HG03571 (cell line): ENCODE measurements around the gene OR5AN1.
"Not testable (repeated sequence)": the region's sequence is repeated elsewhere in the genome, so short reads cannot be mapped to it uniquely, and the experiment has no call there.

Experiments used
- ATAC-seq: cut with Tn5 transposase; IDR thresholded peaks from one replicate; pipeline ENCODE4 v1.9.1; 2021; ENCODE audit not compliant: unreplicated experiment

OR5AN1 gene, protein sequence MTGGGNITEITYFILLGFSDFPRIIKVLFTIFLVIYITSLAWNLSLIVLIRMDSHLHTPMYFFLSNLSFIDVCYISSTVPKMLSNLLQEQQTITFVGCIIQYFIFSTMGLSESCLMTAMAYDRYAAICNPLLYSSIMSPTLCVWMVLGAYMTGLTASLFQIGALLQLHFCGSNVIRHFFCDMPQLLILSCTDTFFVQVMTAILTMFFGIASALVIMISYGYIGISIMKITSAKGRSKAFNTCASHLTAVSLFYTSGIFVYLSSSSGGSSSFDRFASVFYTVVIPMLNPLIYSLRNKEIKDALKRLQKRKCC

DNA sequence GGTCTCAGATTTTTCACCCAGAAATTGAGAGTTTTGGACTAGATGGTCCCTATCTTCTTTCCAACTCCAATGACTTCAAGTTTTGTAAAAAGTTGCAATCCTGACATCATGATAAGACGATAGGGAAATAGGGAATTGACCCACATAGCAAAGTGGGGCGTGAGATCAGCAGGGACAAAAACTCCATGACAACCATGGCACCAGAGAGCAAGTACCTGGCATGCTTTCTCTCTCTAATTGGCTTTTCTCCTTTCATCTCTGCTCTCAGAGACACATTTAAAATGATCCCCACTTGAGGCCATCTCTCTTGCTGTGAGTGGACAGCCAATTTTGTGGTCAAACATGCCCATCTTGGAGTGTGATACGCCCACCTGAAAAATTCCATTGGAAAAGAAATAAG lies at the start of gene OR5AN1:
OR5AN1 (plus strand) TSS at position 301 of the 400 bp plus-strand sequence. CDS start 5,564 bp downstream, outside the sequence.
- ATAC-seq, result no peak

DNA sequence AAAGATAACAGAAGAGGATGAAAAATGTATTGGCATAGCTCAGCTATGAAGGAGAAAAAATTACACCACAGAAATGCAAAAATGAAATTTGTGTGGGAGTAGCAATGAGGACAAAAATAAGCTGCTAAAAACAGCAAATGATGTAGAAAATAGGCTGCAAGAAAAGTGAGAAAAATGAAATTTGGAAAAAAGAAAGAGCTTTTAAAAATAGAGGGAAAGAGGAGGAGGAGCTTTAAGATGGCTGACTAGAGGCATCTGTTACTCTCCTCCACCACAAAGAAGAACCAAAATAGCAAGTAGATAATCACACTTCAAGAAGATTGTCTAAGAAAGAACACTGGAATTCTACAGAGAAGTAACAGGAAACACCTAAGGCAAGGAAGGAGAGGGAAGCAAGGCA lies 23.7 kb upstream of the OR5AN1 start:
- no peak for ATAC-seq

DNA sequence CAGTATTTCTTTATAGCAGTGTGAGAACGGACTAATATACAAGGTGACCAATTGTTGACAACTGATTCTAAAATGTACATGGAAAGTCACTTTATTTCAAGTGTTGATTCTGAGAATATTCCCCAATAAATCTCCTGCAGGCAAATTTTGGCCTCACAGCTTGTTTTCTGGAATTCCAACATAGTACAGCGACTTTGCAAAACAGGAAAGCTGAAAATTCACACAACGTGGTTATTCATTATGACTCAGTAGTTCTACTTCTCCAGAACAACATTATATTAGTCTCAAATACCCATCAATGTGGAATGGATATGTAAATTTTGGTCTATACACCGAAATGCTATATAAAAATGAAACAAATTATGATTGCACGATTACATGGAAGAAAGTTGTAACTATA lies 22.5 kb upstream of the OR5AN1 start:
- no peak for ATAC-seq

DNA sequence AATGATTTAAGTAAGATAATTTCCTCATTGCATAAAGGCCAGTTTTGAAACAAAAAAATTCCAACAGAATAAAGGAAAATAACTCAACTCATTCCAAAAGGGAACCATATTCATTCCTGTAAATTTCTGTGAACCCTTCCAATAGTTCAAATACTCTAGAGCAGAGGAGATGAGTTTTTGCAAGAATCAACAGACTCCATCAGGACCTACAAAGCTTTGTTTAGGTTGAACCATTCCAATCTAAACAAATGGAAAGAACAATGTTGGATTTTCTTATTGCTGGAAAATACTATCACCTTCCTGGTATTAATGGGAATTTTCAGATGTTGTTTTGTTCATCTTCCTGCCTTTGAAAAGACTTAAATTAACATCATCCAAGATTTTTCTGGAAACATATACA lies 21.8 kb upstream of the OR5AN1 start:
- ATAC-seq, result no peak

DNA sequence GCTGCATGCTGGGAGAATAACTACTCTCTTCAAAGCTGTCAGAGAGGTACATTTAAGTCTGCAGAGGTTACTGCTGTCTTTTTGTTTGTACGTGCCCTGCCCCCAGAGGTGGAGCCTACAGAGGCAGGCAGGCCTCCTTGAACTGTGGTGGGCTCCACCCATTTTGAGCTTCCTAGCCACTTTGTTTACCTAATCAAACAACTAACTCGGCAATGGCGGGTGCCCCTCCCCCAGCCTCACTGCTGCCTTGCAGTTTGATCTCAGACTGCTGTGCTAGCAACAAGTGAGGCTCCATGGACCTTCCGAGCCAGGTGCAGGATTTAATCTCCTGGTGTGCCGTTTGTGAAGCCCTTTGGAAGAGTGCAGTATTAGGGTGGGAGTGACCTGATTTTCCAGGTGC lies 9.0 kb upstream of the OR5AN1 start:
- ATAC-seq, result not testable (repeated sequence)

GRCh38 chr11:59355226-59355625 lies 3.5 kb upstream of the OR5AN1 start:
- no peak for ATAC-seq

DNA sequence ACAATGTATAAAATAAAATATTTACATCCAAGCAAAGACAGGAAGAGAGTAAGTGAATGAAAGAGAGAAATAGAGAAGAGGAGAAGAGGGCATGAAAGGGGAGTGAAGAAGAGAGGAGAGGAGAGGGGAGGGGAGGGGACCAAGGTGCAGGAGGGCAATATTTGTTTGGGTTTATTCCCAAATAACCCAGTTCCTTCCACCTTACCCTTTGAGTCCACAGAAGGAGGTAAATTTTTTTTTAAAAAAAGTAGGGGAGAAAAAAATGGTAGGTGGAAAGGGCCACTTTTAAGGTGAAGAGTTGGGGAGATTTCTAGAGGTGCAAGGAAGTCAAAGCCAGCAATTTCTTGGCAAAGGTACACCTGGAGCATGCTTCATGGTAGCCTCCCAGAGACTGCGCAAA lies 2.1 kb upstream of the OR5AN1 start:
- ATAC-seq, result no peak

GRCh38 chr11:59358020-59358419 lies 675 bp upstream of the OR5AN1 start:
- ATAC-seq, result no peak

- ATAC-seq, result no peak
Observed at GRCh38 chr11:59365232-59366018, 6.7 kb downstream of the OR5AN1 start.

DNA sequence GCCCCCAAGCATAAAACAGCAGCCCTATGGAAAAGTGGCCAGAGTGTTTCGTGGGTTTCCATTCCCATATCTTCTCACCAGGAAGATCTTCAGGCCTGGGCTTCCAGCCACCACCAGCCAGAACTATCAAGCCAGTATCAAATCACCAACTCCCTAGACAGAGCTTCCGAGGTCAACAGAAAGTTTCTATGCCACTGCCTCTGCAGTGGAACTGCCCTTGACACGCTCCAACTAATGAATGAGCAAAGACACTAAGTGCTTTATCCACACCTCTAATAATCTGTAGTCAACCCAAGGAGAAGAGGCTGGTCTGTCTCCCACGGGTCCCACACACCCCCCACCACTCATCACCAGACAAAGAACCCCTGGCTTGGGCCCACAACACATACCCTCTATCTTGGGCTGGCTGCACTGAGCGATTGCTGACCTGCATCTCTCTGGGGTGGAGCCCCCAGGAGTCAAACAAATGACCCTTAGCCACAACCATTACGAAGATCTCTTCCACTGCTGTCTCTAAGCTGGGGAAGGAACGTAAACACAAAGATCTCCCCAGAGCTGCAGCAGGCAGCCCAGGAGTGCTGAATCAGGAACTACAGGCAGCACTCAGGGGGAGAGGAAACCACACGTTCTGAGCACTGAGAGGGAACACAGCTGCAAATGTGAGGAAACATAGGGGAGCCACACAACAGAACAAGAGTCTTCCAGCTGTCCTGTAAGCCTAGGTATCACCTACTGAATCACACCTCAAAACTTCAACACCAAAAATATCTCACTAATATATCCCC lies 9.7 kb downstream of the OR5AN1 start:
- no peak for ATAC-seq

DNA sequence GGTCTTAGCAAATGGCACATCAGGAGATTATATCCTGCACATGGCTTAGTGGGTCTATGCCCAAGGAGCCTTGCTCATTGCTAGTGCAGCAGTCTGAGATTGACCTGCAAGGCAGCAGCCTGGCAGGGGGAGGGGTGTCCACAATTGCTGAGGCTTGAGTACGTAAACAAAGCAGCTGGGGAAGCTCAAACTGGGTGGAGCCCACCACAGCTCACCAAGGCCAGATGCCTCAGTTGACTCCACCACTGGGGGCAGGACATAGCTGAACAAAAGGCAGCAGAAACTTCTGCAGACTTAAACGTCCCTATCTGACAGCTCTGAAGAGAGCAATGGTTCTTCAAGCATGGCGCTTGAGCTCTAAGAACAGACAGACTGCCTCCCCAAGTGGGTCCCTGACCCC lies 13.6 kb downstream of the OR5AN1 start:
- ATAC-seq, result not testable (repeated sequence)

- ATAC-seq, result peak; percentile 97
Observed at GRCh38 chr11:59380263-59381059, 21.8 kb downstream of the OR5AN1 start.

GRCh38 chr11:59394186-59394585 lies 35.5 kb downstream of the OR5AN1 start:
- no peak for ATAC-seq

DNA sequence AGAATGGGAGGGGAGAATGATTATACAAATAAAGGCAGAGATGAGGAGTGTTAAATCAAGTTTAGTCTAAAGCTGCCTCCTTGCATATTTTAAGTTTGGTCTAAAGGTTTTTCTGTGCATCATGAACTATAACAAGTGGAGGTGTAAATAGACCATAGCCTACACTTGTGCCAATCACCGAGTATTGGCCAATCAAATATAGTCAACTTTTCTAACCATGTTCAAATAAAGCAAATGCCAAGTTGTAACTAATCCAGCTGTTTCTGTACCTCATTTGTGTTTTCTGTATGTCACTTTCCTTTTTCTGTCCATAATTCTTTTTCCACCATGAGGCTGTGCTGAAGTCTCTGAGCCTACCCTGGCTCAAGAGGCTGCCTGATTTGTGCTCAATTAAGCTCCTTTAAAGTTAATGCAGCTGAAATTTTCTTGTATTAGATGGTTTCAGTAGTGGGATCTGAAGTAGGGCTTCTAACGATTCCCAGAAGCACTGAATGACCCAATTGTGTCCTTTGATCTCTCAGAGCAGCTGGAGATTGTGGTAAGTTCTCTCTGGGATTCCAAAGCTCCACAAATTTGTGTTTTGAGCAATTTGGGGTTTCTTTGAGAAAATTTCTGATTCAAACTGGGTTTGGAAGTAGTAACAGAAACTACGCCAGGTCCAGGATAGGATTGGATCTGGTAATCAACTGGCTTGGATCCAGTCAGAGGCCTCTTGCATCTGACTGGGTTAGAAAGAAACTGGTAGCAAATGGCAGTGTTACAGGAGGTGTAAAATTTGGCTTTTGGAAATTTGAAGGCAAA lies 42.0 kb downstream of the OR5AN1 start:
- no peak for ATAC-seq

DNA sequence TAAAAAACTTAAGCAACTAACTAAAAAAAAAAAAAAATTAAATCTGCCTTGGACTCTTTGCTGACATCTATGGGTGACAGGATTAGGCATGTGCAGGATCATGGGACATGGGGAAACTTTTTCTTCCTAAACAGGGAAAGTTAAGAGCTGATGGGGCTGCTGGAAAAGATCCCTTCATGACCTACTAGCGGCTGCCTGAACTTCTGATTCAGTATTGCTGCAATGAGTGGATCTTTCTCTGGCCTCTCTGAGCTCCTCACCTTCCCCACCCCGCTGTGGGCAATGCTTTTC lies 42.5 kb downstream of the OR5AN1 start:
- no peak for ATAC-seq

DNA sequence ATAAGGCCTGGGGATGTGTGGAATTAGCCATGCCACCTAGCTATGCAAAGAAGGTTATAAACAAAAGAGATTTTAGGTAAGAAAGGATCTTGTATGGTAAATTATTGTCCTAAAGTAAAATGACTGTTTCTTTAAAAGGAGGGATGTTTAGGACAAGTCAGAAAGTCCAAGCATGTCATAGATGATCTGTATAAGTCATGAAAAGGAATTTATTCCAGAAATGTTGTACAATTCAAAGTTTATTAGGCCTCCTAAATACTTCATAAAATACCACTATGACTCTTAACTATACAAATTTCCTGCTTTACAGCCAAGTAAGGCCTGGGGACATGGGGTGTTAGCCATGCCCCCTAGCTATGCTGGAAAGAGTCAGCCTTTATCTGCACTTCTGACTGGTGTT lies 44.9 kb downstream of the OR5AN1 start:
- no peak for ATAC-seq

DNA sequence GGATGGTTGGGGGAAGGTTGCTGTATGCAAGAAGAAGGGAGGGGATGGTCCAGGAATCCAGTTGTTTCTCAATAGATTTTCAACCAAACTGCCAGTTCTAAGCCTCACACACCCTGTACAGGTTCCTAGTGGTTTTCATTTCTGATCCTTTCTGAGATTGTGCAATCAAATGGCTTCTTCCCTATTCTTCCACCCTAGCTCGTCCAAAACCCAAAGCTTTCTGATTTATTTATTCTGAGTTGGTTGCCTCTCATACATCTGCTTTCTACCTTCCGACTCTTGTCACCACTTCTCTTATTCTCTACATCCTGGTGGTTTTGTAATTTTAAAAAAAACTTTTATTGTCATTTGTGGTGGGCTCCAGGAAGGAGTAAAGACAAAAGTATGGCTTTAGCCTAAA lies 55.0 kb downstream of the OR5AN1 start:
- ATAC-seq, result no peak

- ATAC-seq, result no peak
Observed at GRCh38 chr11:59415111-59415510, 56.4 kb downstream of the OR5AN1 start.

DNA sequence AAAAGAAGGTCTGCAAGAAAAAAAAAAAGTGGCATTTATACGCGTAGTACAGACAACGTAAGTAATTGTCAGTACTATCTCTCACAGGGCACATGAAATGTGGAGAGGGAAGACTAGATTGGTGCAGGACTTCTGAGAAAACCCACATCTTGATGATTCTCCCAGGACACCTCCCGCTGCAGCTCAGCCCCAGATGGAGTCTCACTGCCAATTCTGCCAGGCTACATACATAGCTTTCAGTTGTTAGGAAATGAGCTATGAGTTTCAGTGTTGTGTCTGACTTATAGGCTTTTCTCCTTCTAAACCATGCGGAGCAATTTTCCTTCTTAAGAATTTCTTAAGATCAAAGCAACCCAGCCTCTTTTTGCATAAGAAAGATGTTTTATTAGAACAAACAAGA lies 57.9 kb downstream of the OR5AN1 start:
- no peak for ATAC-seq

GRCh38 chr11:59417023-59417422 lies 58.3 kb downstream of the OR5AN1 start:
- no peak for ATAC-seq
